GM19328 (cell line): ENCODE data around the gene DGKZ.
"Not testable (repeated sequence)": the region's sequence is repeated elsewhere in the genome, so short reads cannot be mapped to it uniquely, and the experiment has no call there.

Source experiments
- ATAC-seq: cut with Tn5 transposase; IDR thresholded peaks from one replicate; pipeline ENCODE4 v1.9.1; 2021; ENCODE audit warnings: mild to moderate bottlenecking, moderate library complexity; ENCODE audit not compliant: unreplicated experiment

The DGKZ gene

GRCh38 chr11:46364056-46364455 is 16.8 kb downstream of the DGKZ start:
- ATAC-seq: no peak

- no peak for ATAC-seq
These were observed 17.5 kb downstream of the DGKZ start for GRCh38 chr11:46364791-46365190.

GRCh38 chr11:46366260-46366659 is 19.0 kb downstream of the DGKZ start:
- ATAC-seq: no peak

GRCh38 chr11:46366661-46367161 is 19.4 kb downstream of the DGKZ start:
- no peak for ATAC-seq

- ATAC-seq: no peak
These were observed 20.1 kb downstream of the DGKZ start for GRCh38 chr11:46367244-46367915.

- no peak for ATAC-seq
These were observed 20.6 kb downstream of the DGKZ start for GRCh38 chr11:46367916-46368267.

GRCh38 chr11:46369458-46370152 is 22.3 kb downstream of the DGKZ start:
- ATAC-seq: no peak

GRCh38 chr11:46370253-46370652 is 23.0 kb downstream of the DGKZ start:
- no peak for ATAC-seq

GRCh38 chr11:46371262-46371661 is 24.0 kb downstream of the DGKZ start:
- not testable (repeated sequence) for ATAC-seq

- ATAC-seq: no peak
These were observed 24.8 kb downstream of the DGKZ start for GRCh38 chr11:46372086-46372485.

GRCh38 chr11:46372501-46372900 is 25.2 kb downstream of the DGKZ start:
- not testable (repeated sequence) for ATAC-seq

- no peak for ATAC-seq
These were observed 26.8 kb downstream of the DGKZ start for GRCh38 chr11:46373787-46374740.

- no peak for ATAC-seq
These were observed 27.6 kb downstream of the DGKZ start for GRCh38 chr11:46374815-46375214.

GRCh38 chr11:46375392-46376101 is 28.3 kb downstream of the DGKZ start:
- no peak for ATAC-seq

GRCh38 chr11:46376258-46377050 is 29.2 kb downstream of the DGKZ start:
- no peak for ATAC-seq

- ATAC-seq: no peak
These were observed 30.0 kb downstream of the DGKZ start for GRCh38 chr11:46377290-46377689.

- no peak for ATAC-seq
These were observed 30.6 kb downstream of the DGKZ start for GRCh38 chr11:46377831-46378230.

- no peak for ATAC-seq
These were observed 31.0 kb downstream of the DGKZ start for GRCh38 chr11:46378296-46378695.

- no peak for ATAC-seq
These were observed 31.7 kb downstream of the DGKZ start for GRCh38 chr11:46378811-46379481.
